Retinal pigment epithelial cell (primary cell): ENCODE measurements around the gene ABCC9.
A peak's percentile ranks its signal among the peaks of the same experiment; 100 is the strongest.

Source experiments
- DNase-seq: peaks from one replicate; pipeline ENCODE4 v3.0.0-alpha.2; 2010; ENCODE audit warnings: low read depth
- H3K4me3 ChIP-seq: 2 replicates; pipeline ENCODE4 v1.5.1; 2011; ENCODE audit warnings: mild to moderate bottlenecking, low read length, control low read depth, moderate library complexity
- CTCF ChIP-seq: conservative IDR thresholded peaks from 2 replicates; pipeline ENCODE4 v1.5.1; 2011; ENCODE audit warnings: low read depth, low read length, control low read depth, inconsistent platforms

The ABCC9 gene

GRCh38 chr12:21775133-21775820 is 165.9 kb downstream of the ABCC9 start:
- DNase-seq: no peak
- H3K4me3 ChIP-seq: peak overlapping the region; percentile 60

DNA sequence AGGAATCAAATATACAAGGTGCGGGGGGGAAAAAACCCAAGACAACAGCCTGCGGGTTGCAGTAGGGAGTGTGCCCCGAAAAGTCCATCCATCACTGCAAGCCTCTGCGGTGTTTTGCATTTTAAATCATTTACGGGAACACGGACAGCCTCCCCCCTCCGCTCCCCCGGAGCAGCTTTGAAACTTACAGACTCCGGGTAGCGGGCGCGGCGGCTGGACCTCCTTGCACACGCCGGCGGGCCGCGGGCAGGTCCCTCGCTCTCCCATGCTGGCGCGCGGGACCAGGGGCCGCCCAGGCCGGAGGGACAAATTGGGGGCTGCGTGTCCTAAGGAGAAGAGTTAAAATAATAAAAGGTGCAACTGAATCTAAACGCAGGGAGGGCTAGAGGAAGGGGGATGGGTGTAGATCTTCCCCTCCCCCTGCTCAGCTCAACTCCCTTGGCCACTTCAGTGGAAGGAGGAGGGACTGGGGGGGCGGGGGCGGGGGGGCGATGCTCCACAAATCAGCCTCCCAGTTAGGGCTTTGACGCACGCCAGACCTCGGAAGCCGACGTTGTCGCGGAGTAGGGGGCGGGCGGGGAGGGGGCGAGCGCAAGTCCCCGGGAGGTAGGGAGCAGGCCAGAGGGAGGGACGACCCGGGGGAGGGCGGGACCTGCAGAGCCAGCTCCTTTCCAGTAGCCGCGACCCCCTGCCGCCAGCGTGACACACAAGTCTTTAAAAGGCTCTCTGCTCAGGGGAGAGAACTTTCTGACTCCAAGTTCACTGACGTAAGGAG is 166.7 kb downstream of the ABCC9 start, which contains the start of gene KCNJ8:
Gene KCNJ8, minus strand, starts transcription at position 349 of the 775 bp plus-strand sequence. CDS start 1,090 bp downstream, outside the sequence.
- DNase-seq: no peak
- no peak for TF ChIP-seq CTCF
- H3K4me3 ChIP-seq: peak within 1 kb of the TSS; percentile 60

More at GRCh38 chr12:21775133-21775820, 165.9 kb downstream of the ABCC9 start:
- TF ChIP-seq CTCF: no peak

DNA sequence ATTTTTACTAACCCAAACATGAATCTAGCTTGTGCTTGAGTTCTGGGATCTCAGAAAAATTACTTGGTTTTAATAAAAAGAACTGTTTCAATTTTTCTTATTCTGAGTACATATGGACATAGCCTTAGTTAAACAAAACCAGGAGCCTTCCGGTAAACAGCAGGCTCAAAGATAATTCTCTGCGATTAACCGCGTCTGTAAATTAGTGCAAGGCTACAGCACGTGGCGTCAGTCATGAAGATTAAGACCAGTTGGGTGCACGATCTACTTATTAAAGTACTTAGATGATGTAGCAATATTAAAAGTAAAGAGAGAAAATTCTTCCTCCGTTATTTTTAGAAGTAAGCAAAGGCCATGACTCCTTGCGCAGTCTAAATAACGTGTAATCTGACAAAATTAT is 167.4 kb downstream of the ABCC9 start:
- no peak for TF ChIP-seq CTCF
- no peak for DNase-seq
- H3K4me3 ChIP-seq: peak overlapping the region; percentile 60

GRCh38 chr12:21773263-21773741 is 167.9 kb downstream of the ABCC9 start:
- DNase-seq: no peak
- H3K4me3 ChIP-seq: peak overlapping the region; percentile 60
- peak; percentile 43 for TF ChIP-seq CTCF

DNA sequence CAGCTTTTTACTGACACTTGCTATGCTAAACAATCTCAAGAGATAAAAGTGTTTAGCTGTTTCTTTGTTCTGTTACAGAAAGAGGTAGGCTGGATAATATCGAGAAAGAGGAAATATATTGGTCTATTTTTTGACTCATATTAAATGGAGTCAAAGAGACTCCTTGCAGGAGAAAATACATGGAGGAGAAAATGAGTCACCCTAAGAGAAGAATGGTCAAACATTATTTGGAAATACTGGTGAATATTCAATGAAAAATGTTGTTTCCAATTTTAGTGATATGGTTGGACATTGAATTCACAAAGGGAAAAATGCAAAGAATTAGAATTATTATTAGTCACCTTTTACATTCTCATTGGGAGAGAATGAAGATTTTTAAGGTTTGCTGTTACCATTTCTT is 169.9 kb downstream of the ABCC9 start:
- no peak overlapping the region for H3K4me3 ChIP-seq
- no peak for DNase-seq
- no peak for TF ChIP-seq CTCF

DNA sequence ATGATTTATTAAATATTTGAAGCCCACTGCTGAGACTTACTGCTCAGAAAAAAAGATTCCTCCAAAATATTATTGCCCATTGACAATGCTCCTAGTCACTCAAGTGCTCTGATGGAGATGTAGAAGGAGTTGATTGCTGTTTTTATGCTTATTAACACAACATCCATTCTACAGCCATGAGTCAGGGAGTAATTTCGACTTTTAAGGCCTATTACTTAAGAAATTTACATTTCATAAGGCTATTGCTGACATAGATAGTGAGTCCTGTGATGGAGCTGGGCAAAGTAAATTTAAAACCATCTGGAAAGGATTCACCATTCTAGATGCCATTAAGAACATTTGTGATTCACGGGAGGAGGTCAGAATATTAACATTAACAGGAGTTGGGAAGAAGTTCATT is 171.9 kb downstream of the ABCC9 start:
- H3K4me3 ChIP-seq: no peak overlapping the region
- DNase-seq: no peak
- no peak for TF ChIP-seq CTCF
